Sigmoid colon (tissue), 4 donors: Measurements from ENCODE around the gene VPS29.

Experiments used
- EP300 ChIP-seq, 4 donors: sonication (generic); formaldehyde crosslinking; IDR thresholded peaks; one replicate each; pipeline ENCODE4 v1.6.1; 2017; ENCODE audit warnings: antibody characterized with exemption in 4 of 4
- POLR2A ChIP-seq, 2 donors: fragments of 450-650 bp; IDR thresholded peaks; one replicate each; pipeline ENCODE4 v1.6.1; 2016; ENCODE audit warnings: antibody characterized with exemption in 2 of 2, mild to moderate bottlenecking in 2 of 2, moderate library complexity in 2 of 2
- POLR2AphosphoS5 ChIP-seq, 4 donors: sonication (generic); formaldehyde crosslinking; IDR thresholded peaks; one replicate each; pipeline ENCODE4 v1.6.1; 2017; ENCODE audit warnings: antibody characterized with exemption in 4 of 4
- TF ChIP-seq, protein P1 (sequence below), 4 experiments: fragments of 450-650 bp in 3 of 4; fragments of 200-600 bp in 1 of 4; IDR thresholded peaks; one replicate each; pipeline ENCODE4 v1.5.1; 2016 to 2019; ENCODE audit warnings: antibody characterized with exemption in 4 of 4, mild to moderate bottlenecking in 3 of 4, moderate library complexity in 2 of 4

DNA sequence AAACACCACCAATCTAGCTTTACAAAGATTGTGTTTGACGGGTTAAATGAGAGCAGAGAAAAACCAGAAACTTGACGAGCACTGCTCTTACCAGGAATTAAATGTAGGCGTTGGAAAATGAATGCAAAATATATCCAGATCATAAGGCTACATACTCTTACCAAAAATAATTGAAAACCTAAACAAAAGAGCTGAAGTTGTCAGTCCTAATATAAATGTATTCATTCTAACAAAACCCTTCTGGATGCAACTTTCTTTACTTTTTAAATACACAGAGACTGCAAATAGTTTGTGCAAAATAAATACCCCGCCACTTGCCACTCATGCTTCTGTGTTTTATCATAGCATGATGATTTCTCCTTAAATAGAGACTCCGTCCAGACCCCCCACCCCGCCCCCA lies 32.9 kb upstream of the VPS29 start:
- TF ChIP-seq, protein P1, sequence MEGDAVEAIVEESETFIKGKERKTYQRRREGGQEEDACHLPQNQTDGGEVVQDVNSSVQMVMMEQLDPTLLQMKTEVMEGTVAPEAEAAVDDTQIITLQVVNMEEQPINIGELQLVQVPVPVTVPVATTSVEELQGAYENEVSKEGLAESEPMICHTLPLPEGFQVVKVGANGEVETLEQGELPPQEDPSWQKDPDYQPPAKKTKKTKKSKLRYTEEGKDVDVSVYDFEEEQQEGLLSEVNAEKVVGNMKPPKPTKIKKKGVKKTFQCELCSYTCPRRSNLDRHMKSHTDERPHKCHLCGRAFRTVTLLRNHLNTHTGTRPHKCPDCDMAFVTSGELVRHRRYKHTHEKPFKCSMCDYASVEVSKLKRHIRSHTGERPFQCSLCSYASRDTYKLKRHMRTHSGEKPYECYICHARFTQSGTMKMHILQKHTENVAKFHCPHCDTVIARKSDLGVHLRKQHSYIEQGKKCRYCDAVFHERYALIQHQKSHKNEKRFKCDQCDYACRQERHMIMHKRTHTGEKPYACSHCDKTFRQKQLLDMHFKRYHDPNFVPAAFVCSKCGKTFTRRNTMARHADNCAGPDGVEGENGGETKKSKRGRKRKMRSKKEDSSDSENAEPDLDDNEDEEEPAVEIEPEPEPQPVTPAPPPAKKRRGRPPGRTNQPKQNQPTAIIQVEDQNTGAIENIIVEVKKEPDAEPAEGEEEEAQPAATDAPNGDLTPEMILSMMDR (IDR thresholded peaks at IDR 0.05): no peak
- TF ChIP-seq POLR2AphosphoS5 (IDR thresholded peaks at IDR 0.05): no peak
- TF ChIP-seq POLR2A (IDR thresholded peaks at IDR 0.05): no peak
- TF ChIP-seq EP300 (IDR thresholded peaks at IDR 0.05): no peak
